HCT116 (cell line): Measurements from ENCODE around the gene CUL4A. TPM values are rescaled to one million over a fixed set of nuclear protein-coding genes. Genes with fewer than 3 reads are reported as not detected.

ENCODE experiments used
- ATAC-seq: fragments of 200-7000 bp; cut with Tn5 transposase; 2 replicates; pipeline ENCODE4 v1.9.1; 2020; ENCODE audit warnings: mild to moderate bottlenecking, moderate library complexity
- BruUV-seq: library from RNA; stranded (reverse); fragments of 400-500 nt; replicated peaks from 2 replicates; lab custom pipeline; 2021; lab: Mats Ljungman, UMichigan
- CTCF ChIA-PET: fragments of 300-600 bp; sonication (Branson Sonifier 250); formaldehyde crosslinking; loops from one replicate; lab custom pipeline; 2021; ENCODE audit warnings: antibody characterized with exemption; lab: Charles Lee
- POLR2A ChIA-PET: fragments of 300-600, 350-600 bp; sonication (Branson Sonifier 250); formaldehyde crosslinking; loops from one replicate; lab custom pipeline; 2021; ENCODE audit warnings: antibody characterized with exemption; lab: Charles Lee
- RAD21 ChIA-PET, 2 experiments: fragments of 300-600 bp; sonication (Branson Sonifier 250); formaldehyde crosslinking; loops; one replicate each; lab custom pipeline; 2023; ENCODE audit warnings: low total read pairs in 2 of 2; ENCODE audit not compliant: uncharacterized antibody in 2 of 2, unreplicated experiment in 2 of 2, low non-redundant PET in 1 of 2; lab: Charles Lee
- DNase-seq: peaks from one replicate; pipeline ENCODE4 v3.0.0-alpha.2; 2010; ENCODE audit warnings: low read depth, low spot score
- H2AFZ ChIP-seq: fragments of 200-600 bp; shearing (Covaris generic), sonication (generic); 2 replicates; pipeline ENCODE4 v1.6.1; 2017; ENCODE audit warnings: low read depth, mixed run types, mixed read lengths, antibody characterized with exemption, low read length; ENCODE audit not compliant: poor library complexity, severe bottlenecking
- H3K27ac ChIP-seq: 2 replicates; pipeline ENCODE4 v1.5.1; 2012; ENCODE audit warnings: low read depth, low read length
- H3K27me3 ChIP-seq: fragments of 200-600 bp; sonication (generic); 2 replicates; pipeline ENCODE4 v1.6.1; 2016; ENCODE audit warnings: mixed run types, low read length, mixed read lengths; ENCODE audit not compliant: insufficient read depth
- H3K36me3 ChIP-seq, 2 experiments: fragments of 200-500 bp in 1 of 2; fragments of 200-600 bp in 1 of 2; sonication (Bioruptor generic) in 1 of 2; sonication (generic) in 1 of 2; 2 replicates each; pipeline versions ENCODE4 v1.5.1 to v1.6.1; 2014 to 2016; ENCODE audit warnings: low read length in 2 of 2, inconsistent platforms in 1 of 2, mixed read lengths in 1 of 2, mixed run types in 1 of 2; ENCODE audit not compliant: insufficient read depth in 2 of 2, control insufficient read depth in 1 of 2
- H3K4me1 ChIP-seq, 2 experiments: fragments of 200-600 bp in 1 of 2; sonication (generic) in 1 of 2; 2 replicates each; pipeline versions ENCODE4 v1.5.1 to v1.6.1; 2012 to 2017; ENCODE audit warnings: low read length in 2 of 2, inconsistent platforms in 1 of 2, mild to moderate bottlenecking in 1 of 2, mixed read lengths in 1 of 2, mixed run types in 1 of 2, moderate library complexity in 1 of 2; ENCODE audit not compliant: insufficient read depth in 2 of 2, control insufficient read depth in 1 of 2
- H3K4me2 ChIP-seq: fragments of 200-600 bp; sonication (generic); 2 replicates; pipeline ENCODE4 v1.6.1; 2017; ENCODE audit warnings: mixed run types, low read length, mixed read lengths
- H3K4me3 ChIP-seq, 2 experiments: fragments of 200-600 bp in 1 of 2; sonication (generic) in 1 of 2; replicated peaks in 1 of 2; 2 replicates each; pipeline ENCODE4 v1.5.1; 2011 to 2016; ENCODE audit warnings: low read length in 2 of 2, control low read depth in 1 of 2, low read depth in 1 of 2, mild to moderate bottlenecking in 1 of 2, mixed read lengths in 1 of 2, mixed run types in 1 of 2
- H3K79me2 ChIP-seq: fragments of 200-600 bp; sonication (generic); 2 replicates; pipeline ENCODE4 v1.6.1; 2017; ENCODE audit warnings: mild to moderate bottlenecking, mixed run types, low read length, moderate library complexity, mixed read lengths; ENCODE audit not compliant: insufficient read depth
- H3K9ac ChIP-seq: fragments of 200-600 bp; sonication (generic); 2 replicates; pipeline ENCODE4 v1.6.1; 2016; ENCODE audit warnings: low read length, mixed read lengths
- H3K9me2 ChIP-seq: fragments of 200-600 bp; sonication (generic), shearing (Covaris generic); 2 replicates; pipeline ENCODE4 v1.6.1; 2017; ENCODE audit warnings: mixed run types, mild to moderate bottlenecking, moderate library complexity; ENCODE audit not compliant: insufficient read depth
- H3K9me3 ChIP-seq, 2 experiments: fragments of 200-500 bp in 1 of 2; fragments of 200-600 bp in 1 of 2; sonication (Bioruptor generic) in 1 of 2; sonication (generic) in 1 of 2; 2 replicates each; pipeline ENCODE4 v1.6.1; 2014 to 2017; ENCODE audit warnings: low read length in 2 of 2, mixed read lengths in 2 of 2, inconsistent platforms in 1 of 2, low read depth in 1 of 2, mild to moderate bottlenecking in 1 of 2, mixed run types in 1 of 2, moderate library complexity in 1 of 2; ENCODE audit not compliant: control insufficient read depth in 1 of 2, insufficient read depth in 1 of 2
- H4K20me1 ChIP-seq: fragments of 200-600 bp; sonication (generic), shearing (Covaris generic); 2 replicates; pipeline ENCODE4 v1.6.1; 2017; ENCODE audit warnings: mixed run types, mild to moderate bottlenecking, moderate library complexity; ENCODE audit not compliant: insufficient read depth
- CBX3 ChIP-seq: IDR thresholded peaks from 2 replicates; pipeline ENCODE4 v1.6.1; 2012; ENCODE audit warnings: low read depth
- EZH2 ChIP-seq: fragments of 200-600 bp; sonication (generic); IDR thresholded peaks from 2 replicates; pipeline ENCODE4 v1.6.1; 2017; ENCODE audit warnings: antibody characterized with exemption, mixed run types
- EZH2phosphoT487 ChIP-seq: fragments of 200-600 bp; IDR thresholded peaks from 2 replicates; pipeline ENCODE4 v1.6.1; 2018; ENCODE audit warnings: antibody characterized with exemption, borderline replicate concordance
- SIN3A ChIP-seq: IDR thresholded peaks from 2 replicates; pipeline ENCODE4 v1.6.1; 2012; ENCODE audit warnings: low read depth
- SP1 ChIP-seq: IDR thresholded peaks from 2 replicates; pipeline ENCODE4 v1.6.1; 2012; ENCODE audit warnings: low read depth
- SRF ChIP-seq: IDR thresholded peaks from 2 replicates; pipeline ENCODE4 v1.6.1; 2012; ENCODE audit warnings: low read depth
- intact Hi-C: fragments of 100-400 bp; cut with micrococcal nuclease; formaldehyde crosslinking; loops from 2 replicates; pipeline ENCODE4 v1.10.0; 2022
- total RNA-seq: library from RNA; stranded (reverse); gene quantifications from one replicate; pipeline ENCODE4 v1.2.1, GENCODE V29; 2021; ENCODE audit not compliant: unreplicated experiment
- TF ChIP-seq, protein P1 (sequence below), 3 experiments: fragments of 200-600 bp in 1 of 3; sonication (generic) in 1 of 3; IDR thresholded peaks in 2 of 3; conservative IDR thresholded peaks in 1 of 3; 2 replicates each; pipeline ENCODE4 v1.5.1; 2012 to 2017; ENCODE audit warnings: low read depth in 2 of 3, low read length in 2 of 3, antibody characterized with exemption in 1 of 3, borderline replicate concordance in 1 of 3, control low read depth in 1 of 3, mild to moderate bottlenecking in 1 of 3, mixed read lengths in 1 of 3, mixed run types in 1 of 3, moderate library complexity in 1 of 3; ENCODE audit not compliant: insufficient read depth in 1 of 3
- TF ChIP-seq, protein P2 (sequence below): IDR thresholded peaks from 2 replicates; pipeline ENCODE4 v1.6.1; 2011; ENCODE audit warnings: mild to moderate bottlenecking, low read length, moderate library complexity; ENCODE audit not compliant: insufficient replicate concordance; ENCODE audit errors: extremely low read depth

CUL4A gene
- total RNA-seq, 1 experiment from 2014 or later, result 76.5 TPM

DNA sequence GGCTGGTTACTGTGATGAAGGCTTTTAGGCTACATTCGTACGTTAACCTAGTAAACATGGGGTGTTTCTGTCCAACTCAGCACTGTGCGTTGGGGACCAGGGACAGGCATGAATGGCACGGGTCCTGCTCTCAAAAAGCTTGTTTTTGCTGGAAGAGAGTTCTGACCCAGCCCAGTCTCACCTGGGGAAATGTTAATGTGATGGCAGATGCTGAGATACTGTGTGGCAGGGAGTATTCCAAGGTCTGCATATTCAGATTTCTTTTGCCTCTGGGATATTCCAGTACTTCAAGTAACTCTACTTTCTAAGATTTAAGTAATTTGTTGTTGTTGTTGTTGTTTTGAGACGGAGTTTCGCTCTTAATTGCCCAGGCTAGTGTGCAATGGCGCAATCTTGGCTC is 13.7 kb downstream of the CUL4A start:
- POLR2A ChIA-PET, result no interaction called here
- no peak for TF ChIP-seq SRF
- no peak for TF ChIP-seq EZH2phosphoT487
- TF ChIP-seq, protein P1, sequence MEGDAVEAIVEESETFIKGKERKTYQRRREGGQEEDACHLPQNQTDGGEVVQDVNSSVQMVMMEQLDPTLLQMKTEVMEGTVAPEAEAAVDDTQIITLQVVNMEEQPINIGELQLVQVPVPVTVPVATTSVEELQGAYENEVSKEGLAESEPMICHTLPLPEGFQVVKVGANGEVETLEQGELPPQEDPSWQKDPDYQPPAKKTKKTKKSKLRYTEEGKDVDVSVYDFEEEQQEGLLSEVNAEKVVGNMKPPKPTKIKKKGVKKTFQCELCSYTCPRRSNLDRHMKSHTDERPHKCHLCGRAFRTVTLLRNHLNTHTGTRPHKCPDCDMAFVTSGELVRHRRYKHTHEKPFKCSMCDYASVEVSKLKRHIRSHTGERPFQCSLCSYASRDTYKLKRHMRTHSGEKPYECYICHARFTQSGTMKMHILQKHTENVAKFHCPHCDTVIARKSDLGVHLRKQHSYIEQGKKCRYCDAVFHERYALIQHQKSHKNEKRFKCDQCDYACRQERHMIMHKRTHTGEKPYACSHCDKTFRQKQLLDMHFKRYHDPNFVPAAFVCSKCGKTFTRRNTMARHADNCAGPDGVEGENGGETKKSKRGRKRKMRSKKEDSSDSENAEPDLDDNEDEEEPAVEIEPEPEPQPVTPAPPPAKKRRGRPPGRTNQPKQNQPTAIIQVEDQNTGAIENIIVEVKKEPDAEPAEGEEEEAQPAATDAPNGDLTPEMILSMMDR (IDR thresholded peaks at IDR 0.05 in 2 of 3, conservative IDR thresholded peaks at IDR 0.05 in 1 of 3; ENCODE audit: borderline replicate concordance in 1 of 3, insufficient read depth in 1 of 3, low read depth in 2 of 3, low read length in 2 of 3), result no peak
- no peak for TF ChIP-seq SP1
- TF ChIP-seq, protein P2, sequence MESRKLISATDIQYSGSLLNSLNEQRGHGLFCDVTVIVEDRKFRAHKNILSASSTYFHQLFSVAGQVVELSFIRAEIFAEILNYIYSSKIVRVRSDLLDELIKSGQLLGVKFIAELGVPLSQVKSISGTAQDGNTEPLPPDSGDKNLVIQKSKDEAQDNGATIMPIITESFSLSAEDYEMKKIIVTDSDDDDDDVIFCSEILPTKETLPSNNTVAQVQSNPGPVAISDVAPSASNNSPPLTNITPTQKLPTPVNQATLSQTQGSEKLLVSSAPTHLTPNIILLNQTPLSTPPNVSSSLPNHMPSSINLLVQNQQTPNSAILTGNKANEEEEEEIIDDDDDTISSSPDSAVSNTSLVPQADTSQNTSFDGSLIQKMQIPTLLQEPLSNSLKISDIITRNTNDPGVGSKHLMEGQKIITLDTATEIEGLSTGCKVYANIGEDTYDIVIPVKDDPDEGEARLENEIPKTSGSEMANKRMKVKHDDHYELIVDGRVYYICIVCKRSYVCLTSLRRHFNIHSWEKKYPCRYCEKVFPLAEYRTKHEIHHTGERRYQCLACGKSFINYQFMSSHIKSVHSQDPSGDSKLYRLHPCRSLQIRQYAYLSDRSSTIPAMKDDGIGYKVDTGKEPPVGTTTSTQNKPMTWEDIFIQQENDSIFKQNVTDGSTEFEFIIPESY, result no peak
- TF ChIP-seq CBX3, result no peak
- TF ChIP-seq EZH2, result no peak
- no peak for TF ChIP-seq SIN3A
- intact Hi-C loops, result no loop called here
- BruUV-seq, result no TSS peak
- Histone ChIP-seq H3K4me3 (no peak overlapping the region), H3K79me2 (peaks cover 98% of the 10 kb centered on the region), H3K9me3 (no peaks in the 10 kb centered on the region), H3K9ac (no peak overlapping the region), H4K20me1 (peaks cover 14% of the 10 kb centered on the region; the same call in 1 of the 2 replicates), H3K27ac (no peak overlapping the region), H3K9me2 (no peaks in the 10 kb centered on the region), H2AFZ (no peak overlapping the region), H3K36me3 (peaks cover 17 to 46% of the 10 kb centered on the region in 2 experiments; a peak in 3 of 4 replicates), H3K4me2 (no peak overlapping the region), H3K27me3 (no peaks in the 10 kb centered on the region), H3K4me1 (no peaks in the 10 kb centered on the region)
- RAD21 ChIA-PET, result no interaction called here
- ATAC-seq (no peak), DNase-seq (no peak)
- CTCF ChIA-PET, result no interaction called here
